PC-9 (cell line): ENCODE results near the gene NOG. TPM values are rescaled to one million over a fixed set of nuclear protein-coding genes. Genes with fewer than 3 reads are reported as not detected.

Source experiments
- Bru-seq: library from RNA; stranded (reverse); fragments of 400-500 nt; gene quantifications from one replicate; lab custom pipeline; 2021; lab: Mats Ljungman, UMichigan
- BruChase-seq, 2 experiments: library from RNA; stranded (reverse); fragments of 400-500 nt; gene quantifications; one replicate each; lab custom pipeline; 2021; lab: Mats Ljungman, UMichigan
- BruUV-seq: library from RNA; stranded (reverse); fragments of 400-500 nt; replicated peaks from 2 replicates; lab custom pipeline; 2021; lab: Mats Ljungman, UMichigan
- CTCF ChIA-PET: fragments of 300-600 bp; sonication (Branson Sonifier 250); formaldehyde crosslinking; loops from one replicate; lab custom pipeline; 2022; ENCODE audit warnings: antibody characterized with exemption; lab: Charles Lee
- POLR2A ChIA-PET: fragments of 300-600 bp; sonication (Branson Sonifier 250); formaldehyde crosslinking; loops from one replicate; lab custom pipeline; 2022; ENCODE audit warnings: antibody characterized with exemption; ENCODE audit not compliant: unreplicated experiment; lab: Charles Lee
- DNase-seq, 2 experiments: peaks; one replicate each; pipeline versions ENCODE4 v3.0.0 to v3.0.0-alpha.2; 2015 to 2022; ENCODE audit warnings: mixed read lengths in 1 of 2
- H2AFZ ChIP-seq: fragments of 200-600 bp; sonication (generic); 2 replicates; pipeline ENCODE4 v1.8.1; 2017; ENCODE audit warnings: antibody characterized with exemption
- H3F3A ChIP-seq: fragments of 200-600 bp; sonication (generic); 2 replicates; pipeline ENCODE4 v1.8.1; 2017; ENCODE audit warnings: antibody characterized with exemption, mild to moderate bottlenecking, low read depth; ENCODE audit not compliant: insufficient read depth
- H3K27ac ChIP-seq: fragments of 200-600 bp; sonication (generic); 2 replicates; pipeline ENCODE4 v1.6.1; 2016; ENCODE audit warnings: mixed run types
- H3K27me3 ChIP-seq: fragments of 200-600 bp; sonication (generic); 2 replicates; pipeline ENCODE4 v1.6.1; 2016; ENCODE audit warnings: low read depth, mixed run types; ENCODE audit not compliant: insufficient read depth
- H3K36me3 ChIP-seq: fragments of 200-600 bp; sonication (generic); 2 replicates; pipeline ENCODE4 v1.6.1; 2016; ENCODE audit warnings: low read depth, mixed run types
- H3K4me1 ChIP-seq: fragments of 200-600 bp; sonication (generic); replicated peaks from 2 replicates; pipeline ENCODE4 v1.6.1; 2016; ENCODE audit warnings: mixed run types; ENCODE audit not compliant: insufficient read depth
- H3K4me2 ChIP-seq: fragments of 200-600 bp; sonication (generic); 2 replicates; pipeline ENCODE4 v1.6.1; 2017; ENCODE audit warnings: mixed run types
- H3K4me3 ChIP-seq: fragments of 200-600 bp; sonication (generic); 2 replicates; pipeline ENCODE4 v1.6.1; 2016; ENCODE audit warnings: mixed run types
- H3K79me2 ChIP-seq: fragments of 200-600 bp; sonication (generic); 2 replicates; pipeline ENCODE4 v1.6.1; 2017; ENCODE audit warnings: low read depth, mixed run types
- H3K9me2 ChIP-seq: fragments of 200-600 bp; sonication (generic); 2 replicates; pipeline ENCODE4 v1.8.1; 2017; ENCODE audit warnings: mild to moderate bottlenecking; ENCODE audit not compliant: insufficient read depth
- H3K9me3 ChIP-seq: fragments of 200-600 bp; sonication (generic); 2 replicates; pipeline ENCODE4 v1.8.1; 2016; ENCODE audit warnings: low read depth; ENCODE audit not compliant: insufficient read depth
- H4K20me1 ChIP-seq: fragments of 200-600 bp; sonication (generic); 2 replicates; pipeline ENCODE4 v1.8.1; 2017; ENCODE audit not compliant: insufficient read depth
- EZH2 ChIP-seq: fragments of 200-600 bp; sonication (generic); IDR thresholded peaks from 2 replicates; pipeline ENCODE4 v1.8.0; 2017; ENCODE audit warnings: antibody characterized with exemption, low read depth
- intact Hi-C: fragments of 100-400 bp; cut with micrococcal nuclease; formaldehyde crosslinking; loops from one replicate; pipeline ENCODE4 v1.10.0; 2022; ENCODE audit not compliant: unreplicated experiment
- long read RNA-seq: library from polyadenylated mRNA; stranded (forward); transcript quantifications from one replicate; pipeline ENCODE4 v2.0.0, GENCODE V29; 2022
- total RNA-seq: library from RNA; stranded (reverse); gene quantifications from 2 replicates; pipeline ENCODE4 v1.2.3, GENCODE V29; 2021
- TF ChIP-seq, protein P1 (sequence below): fragments of 200-600 bp; sonication (generic); conservative IDR thresholded peaks from 2 replicates; pipeline ENCODE4 v1.6.1; 2017; ENCODE audit warnings: mixed run types, antibody characterized with exemption, mild to moderate bottlenecking, moderate library complexity

The NOG gene
- total RNA-seq: 4.2 and 4.8 TPM in 2 replicates
- Bru-seq, nascent RNA: percentile 74 among the genes with signal in this experiment
- percentile 73 among the genes with signal in this experiment for BruChase-seq, experiment 1, labeled RNA remaining after a 2-hour chase
- percentile 80 among the genes with signal in this experiment for BruChase-seq, experiment 2, labeled RNA remaining after a 6-hour chase
- long read RNA-seq, partial matches to known transcripts: 0 of 3 reads
- long read RNA-seq, other reads (novel, unspliced or antisense): 0 of 3 reads

DNA sequence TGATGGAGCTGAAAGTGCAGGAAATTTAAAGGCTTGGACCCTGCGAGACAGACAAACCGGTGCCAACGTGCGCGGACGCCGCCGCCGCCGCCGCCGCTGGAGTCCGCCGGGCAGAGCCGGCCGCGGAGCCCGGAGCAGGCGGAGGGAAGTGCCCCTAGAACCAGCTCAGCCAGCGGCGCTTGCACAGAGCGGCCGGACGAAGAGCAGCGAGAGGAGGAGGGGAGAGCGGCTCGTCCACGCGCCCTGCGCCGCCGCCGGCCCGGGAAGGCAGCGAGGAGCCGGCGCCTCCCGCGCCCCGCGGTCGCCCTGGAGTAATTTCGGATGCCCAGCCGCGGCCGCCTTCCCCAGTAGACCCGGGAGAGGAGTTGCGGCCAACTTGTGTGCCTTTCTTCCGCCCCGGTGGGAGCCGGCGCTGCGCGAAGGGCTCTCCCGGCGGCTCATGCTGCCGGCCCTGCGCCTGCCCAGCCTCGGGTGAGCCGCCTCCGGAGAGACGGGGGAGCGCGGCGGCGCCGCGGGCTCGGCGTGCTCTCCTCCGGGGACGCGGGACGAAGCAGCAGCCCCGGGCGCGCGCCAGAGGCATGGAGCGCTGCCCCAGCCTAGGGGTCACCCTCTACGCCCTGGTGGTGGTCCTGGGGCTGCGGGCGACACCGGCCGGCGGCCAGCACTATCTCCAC is at the start of gene NOG:
Gene NOG, plus strand, starts transcription at position 54 of the 674 bp plus-strand sequence. Its CDS starts 525 bp downstream, at position 579.
- peak within 1 kb of the TSS; percentile 87 for H3K4me2 ChIP-seq
- intact Hi-C loops: loop anchor here (1.0 to 5.0 kb wide), 7 partner anchors 61 to 1066 kb away; partner anchors contain the start of genes C17orf67 and DGKE
- H3K9me3 ChIP-seq: no peaks in the 10 kb centered on the region
- H3K4me3 ChIP-seq: peak within 1 kb of the TSS; percentile 97
- H3K79me2 ChIP-seq: peaks cover 32% of the 10 kb centered on the region
- H3F3A ChIP-seq: peaks cover 25% of the 10 kb centered on the region
- POLR2A ChIA-PET: interaction anchor here (0.7 kb wide), 2 partner anchors 80 to 86 kb away, joined by 4 to 15 read pairs; no protein-coding TSS in a partner anchor
- peaks cover 17% of the 10 kb centered on the region for H3K4me1 ChIP-seq
- H3K27me3 ChIP-seq: no peaks in the 10 kb centered on the region
- no peak for TF ChIP-seq EZH2
- TF ChIP-seq, protein P1, sequence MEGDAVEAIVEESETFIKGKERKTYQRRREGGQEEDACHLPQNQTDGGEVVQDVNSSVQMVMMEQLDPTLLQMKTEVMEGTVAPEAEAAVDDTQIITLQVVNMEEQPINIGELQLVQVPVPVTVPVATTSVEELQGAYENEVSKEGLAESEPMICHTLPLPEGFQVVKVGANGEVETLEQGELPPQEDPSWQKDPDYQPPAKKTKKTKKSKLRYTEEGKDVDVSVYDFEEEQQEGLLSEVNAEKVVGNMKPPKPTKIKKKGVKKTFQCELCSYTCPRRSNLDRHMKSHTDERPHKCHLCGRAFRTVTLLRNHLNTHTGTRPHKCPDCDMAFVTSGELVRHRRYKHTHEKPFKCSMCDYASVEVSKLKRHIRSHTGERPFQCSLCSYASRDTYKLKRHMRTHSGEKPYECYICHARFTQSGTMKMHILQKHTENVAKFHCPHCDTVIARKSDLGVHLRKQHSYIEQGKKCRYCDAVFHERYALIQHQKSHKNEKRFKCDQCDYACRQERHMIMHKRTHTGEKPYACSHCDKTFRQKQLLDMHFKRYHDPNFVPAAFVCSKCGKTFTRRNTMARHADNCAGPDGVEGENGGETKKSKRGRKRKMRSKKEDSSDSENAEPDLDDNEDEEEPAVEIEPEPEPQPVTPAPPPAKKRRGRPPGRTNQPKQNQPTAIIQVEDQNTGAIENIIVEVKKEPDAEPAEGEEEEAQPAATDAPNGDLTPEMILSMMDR: no peak
- TSS peak; percentile 52 for BruUV-seq
- H3K9me2 ChIP-seq: no peaks in the 10 kb centered on the region
- H3K36me3 ChIP-seq: no peaks in the 10 kb centered on the region
- DNase-seq: peak; percentile 66 to 69
- no peaks in the 10 kb centered on the region for H4K20me1 ChIP-seq
- H3K27ac ChIP-seq: peak within 1 kb of the TSS; percentile 59
- H2AFZ ChIP-seq: peak within 1 kb of the TSS; percentile 91
- CTCF ChIA-PET: interaction anchor here (2.1 to 3.7 kb wide), 2 partner anchors 105 to 122 kb away, joined by 9 to 34 read pairs; no protein-coding TSS in a partner anchor

DNA sequence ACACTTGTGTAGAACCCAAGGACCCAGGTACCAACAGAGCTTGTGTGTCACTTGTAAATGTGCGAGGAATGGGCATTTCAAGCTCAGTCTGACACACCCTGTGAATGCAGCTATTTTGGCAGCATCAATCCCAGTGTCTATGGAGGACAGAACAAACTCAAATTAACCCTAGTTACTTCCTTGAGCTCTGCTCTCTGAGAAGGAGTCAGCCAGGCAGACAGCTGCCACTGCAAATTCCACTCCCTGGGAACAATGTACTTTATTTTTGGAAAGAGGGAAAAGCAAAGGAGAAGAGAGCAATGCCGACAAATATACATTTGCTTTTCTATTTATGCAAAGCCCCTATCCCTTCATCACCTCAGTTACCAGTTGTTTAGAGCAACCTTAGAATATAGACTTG is 48.4 kb upstream of the NOG start:
- no peak overlapping the region for H3K4me2 ChIP-seq

DNA sequence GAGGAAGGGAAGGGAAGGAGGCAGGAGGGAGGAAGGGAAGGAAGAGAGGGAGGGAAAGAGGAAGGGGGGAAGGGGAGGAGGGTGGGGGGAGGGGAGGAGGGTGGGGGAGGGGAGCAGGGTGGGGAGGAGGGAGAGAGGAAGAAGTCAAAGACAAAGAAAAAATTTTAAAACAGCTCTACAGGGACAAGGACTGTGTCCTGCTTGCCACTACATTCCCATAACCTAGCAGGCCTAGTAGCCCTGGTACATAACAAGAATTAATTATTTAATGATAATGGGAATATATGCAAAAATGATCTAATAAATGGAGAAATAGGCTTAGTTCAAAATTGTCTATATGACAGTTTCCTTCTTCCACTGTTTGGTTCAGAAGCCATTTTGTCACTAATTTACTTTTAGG is 47.6 kb upstream of the NOG start:
- no peak for DNase-seq
- H3K27ac ChIP-seq: no peak overlapping the region
- POLR2A ChIA-PET: no interaction called here
- H3K4me1 ChIP-seq: no peaks in the 10 kb centered on the region
- H3K4me3 ChIP-seq: no peak overlapping the region
- intact Hi-C loops: no loop called here
- no peaks in the 10 kb centered on the region for H3F3A ChIP-seq
- H3K36me3 ChIP-seq: no peaks in the 10 kb centered on the region
- CTCF ChIA-PET: no interaction called here
- no peak for TF ChIP-seq EZH2
- H3K9me3 ChIP-seq: no peaks in the 10 kb centered on the region
- H3K9me2 ChIP-seq: no peaks in the 10 kb centered on the region
- no peak overlapping the region for H2AFZ ChIP-seq
- no peaks in the 10 kb centered on the region; the same call in 1 of the 2 replicates for H4K20me1 ChIP-seq
- no peak overlapping the region for H3K4me2 ChIP-seq
- peaks cover 12% of the 10 kb centered on the region; the same call in 1 of the 2 replicates for H3K27me3 ChIP-seq
- no TSS peak for BruUV-seq
- no peaks in the 10 kb centered on the region for H3K79me2 ChIP-seq

More for the DNA sequence above, 48.4 kb upstream of the NOG start:
- Histone ChIP-seq H3K4me3 (no peak overlapping the region), H3K36me3 (no peaks in the 10 kb centered on the region), H3K27me3 (peaks cover 12% of the 10 kb centered on the region; the same call in 1 of the 2 replicates), H3K4me1 (no peaks in the 10 kb centered on the region), H2AFZ (no peak overlapping the region), H3F3A (no peaks in the 10 kb centered on the region), H3K9me2 (no peaks in the 10 kb centered on the region), H3K9me3 (no peaks in the 10 kb centered on the region), H3K27ac (no peak overlapping the region), H3K79me2 (no peaks in the 10 kb centered on the region), H4K20me1 (no peaks in the 10 kb centered on the region; the same call in 1 of the 2 replicates)
- ChIA-PET POLR2A (no interaction called here), CTCF (no interaction called here)
- no TSS peak for BruUV-seq
- DNase-seq: no peak
- TF ChIP-seq EZH2: no peak
- TF ChIP-seq, protein P1: no peak
- intact Hi-C loops: no loop called here
